ENCODE data around the gene PRSS21. TPM values are rescaled to one million over a fixed set of nuclear protein-coding genes. Genes with fewer than 3 reads are reported as not detected.

Gene PRSS21
- total RNA-seq, 3 donors from 2014 or later, result 0.51 to 4.1 (median 0.58) TPM

GRCh38 chr16:2778630-2778958 is 38.4 kb upstream of the PRSS21 start:
- no peak for ATAC-seq
- intact Hi-C loops (cut with DNase I, micrococcal nuclease), result no loop called here
- H3K4me1 ChIP-seq (ENCODE audit: low read depth), result peaks cover 16% of the 10 kb centered on the region
- no peaks in the 10 kb centered on the region for H3K9me3 ChIP-seq
- no peak overlapping the region for H3K4me3 ChIP-seq
- H3K36me3 ChIP-seq (ENCODE audit: low read depth), result no peaks in the 10 kb centered on the region
- TF ChIP-seq CTCF (IDR thresholded peaks at IDR 0.05), result no peak
- no peak for DNase-seq

GRCh38 chr16:2779151-2779920 is 37.7 kb upstream of the PRSS21 start:
- H3K4me1 ChIP-seq (ENCODE audit: low read depth), result peaks cover 16% of the 10 kb centered on the region
- ATAC-seq (no peak), DNase-seq (no peak)
- no peak for TF ChIP-seq CTCF (IDR thresholded peaks at IDR 0.05)
- intact Hi-C loops (cut with DNase I, micrococcal nuclease), result no loop called here
- H3K9me3 ChIP-seq, result no peaks in the 10 kb centered on the region
- no peak overlapping the region for H3K4me3 ChIP-seq
- H3K36me3 ChIP-seq (ENCODE audit: low read depth), result no peaks in the 10 kb centered on the region

GRCh38 chr16:2779978-2780898 is 36.8 kb upstream of the PRSS21 start:
- no peak overlapping the region for H3K4me3 ChIP-seq
- TF ChIP-seq CTCF (IDR thresholded peaks at IDR 0.05), result no peak
- ATAC-seq (no peak), DNase-seq (no peak)
- no peaks in the 10 kb centered on the region for H3K9me3 ChIP-seq
- intact Hi-C loops (cut with DNase I, micrococcal nuclease), result no loop called here
- H3K36me3 ChIP-seq (ENCODE audit: low read depth), result no peaks in the 10 kb centered on the region
- H3K4me1 ChIP-seq (ENCODE audit: low read depth), result peaks cover 21% of the 10 kb centered on the region

GRCh38 chr16:2782583-2783351 is 34.3 kb upstream of the PRSS21 start:
- DNase-seq (no peak), ATAC-seq (no peak)
- Histone ChIP-seq H3K36me3 (ENCODE audit: low read depth) (no peaks in the 10 kb centered on the region), H3K4me1 (ENCODE audit: low read depth) (peaks cover 20% of the 10 kb centered on the region), H3K4me3 (no peak overlapping the region), H3K9me3 (no peaks in the 10 kb centered on the region)
- TF ChIP-seq CTCF (IDR thresholded peaks at IDR 0.05), result no peak
- intact Hi-C loops (cut with DNase I, micrococcal nuclease), result no loop called here

GRCh38 chr16:2783581-2784357 is 33.3 kb upstream of the PRSS21 start:
- peak in 1 of 3 donors; percentile 21 for DNase-seq
- peaks cover 16% of the 10 kb centered on the region for H3K4me1 ChIP-seq (ENCODE audit: low read depth)
- H3K36me3 ChIP-seq (ENCODE audit: low read depth), result no peaks in the 10 kb centered on the region
- intact Hi-C loops (cut with DNase I, micrococcal nuclease), result no loop called here
- no peak for TF ChIP-seq CTCF (IDR thresholded peaks at IDR 0.05)
- H3K4me3 ChIP-seq, result no peak overlapping the region
- no peak for ATAC-seq
- H3K9me3 ChIP-seq, result no peaks in the 10 kb centered on the region

Data from mucosa of descending colon (tissue), 3 donors.